KBM-7 (cell line): ENCODE measurements around the gene MYO5B.
"Not testable (repeated sequence)": the region's sequence is repeated elsewhere in the genome, so short reads cannot be mapped to it uniquely, and the experiment has no call there.

ENCODE experiments used
- DNase-seq: peaks from one replicate; pipeline ENCODE4 v3.0.0-alpha.2; 2015
- in situ Hi-C: fragments of 300-500 bp; cut with MboI; formaldehyde crosslinking; loops from 2 replicates; pipeline ENCODE4 v1.14.3; 2020; ENCODE audit warnings: low sequenced_read_pairs, low pct_unique_long_range_greater_than_20kb, mixed read lengths

MYO5B gene

GRCh38 chr18:50194631-50195532 lies at the start of gene MYO5B:
TSS of gene MYO5B (minus strand) at chr18:50195147. CDS start at chr18:50194793, 354 bp downstream.
- in situ Hi-C loops: no loop called here
- peak; percentile 22 for DNase-seq

DNA sequence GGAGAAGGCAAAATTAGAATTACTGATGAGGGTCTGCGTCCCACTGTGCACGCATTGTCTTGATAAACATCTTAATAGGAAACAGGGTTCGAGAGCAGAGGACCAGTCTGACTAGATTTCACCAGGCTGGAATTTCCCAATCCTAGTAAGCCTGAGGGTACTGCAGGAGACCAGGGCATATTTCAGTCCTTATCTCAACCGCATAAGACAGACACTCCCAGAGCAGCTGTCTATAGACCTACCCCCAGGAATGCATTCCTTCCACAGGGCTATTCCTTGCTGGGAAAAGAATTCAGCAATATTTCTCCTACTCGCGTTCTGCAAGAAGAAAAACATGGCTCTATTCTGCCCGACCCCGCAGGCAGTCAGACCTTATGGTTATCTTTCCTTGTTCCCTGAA lies 46.8 kb upstream of the MYO5B start:
- in situ Hi-C loops, DNase-seq: not testable (repeated sequence)

GRCh38 chr18:50240080-50240563 lies 45.2 kb upstream of the MYO5B start:
- in situ Hi-C loops: no loop called here
- DNase-seq: no peak

DNA sequence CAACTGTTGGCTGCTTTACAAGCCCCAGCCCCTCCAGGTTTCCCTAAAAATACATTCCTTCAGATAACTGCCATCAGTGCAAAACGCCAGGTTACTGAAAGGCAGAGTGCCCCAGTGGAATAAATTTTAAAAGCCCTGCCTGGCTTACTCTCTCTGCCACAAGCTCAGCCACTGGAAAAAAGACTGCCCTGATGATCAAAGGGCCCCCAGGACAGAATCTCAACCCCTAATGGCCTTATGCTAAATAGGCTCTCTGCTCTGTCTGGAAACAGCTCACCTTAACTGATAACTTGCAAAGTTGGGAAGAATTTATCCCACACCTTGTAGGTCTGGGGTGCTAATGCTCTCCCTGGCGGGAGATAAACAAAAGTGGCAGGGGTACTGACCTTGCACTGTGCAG lies 37.5 kb upstream of the MYO5B start:
- DNase-seq: no peak
- in situ Hi-C loops: no loop called here

DNA sequence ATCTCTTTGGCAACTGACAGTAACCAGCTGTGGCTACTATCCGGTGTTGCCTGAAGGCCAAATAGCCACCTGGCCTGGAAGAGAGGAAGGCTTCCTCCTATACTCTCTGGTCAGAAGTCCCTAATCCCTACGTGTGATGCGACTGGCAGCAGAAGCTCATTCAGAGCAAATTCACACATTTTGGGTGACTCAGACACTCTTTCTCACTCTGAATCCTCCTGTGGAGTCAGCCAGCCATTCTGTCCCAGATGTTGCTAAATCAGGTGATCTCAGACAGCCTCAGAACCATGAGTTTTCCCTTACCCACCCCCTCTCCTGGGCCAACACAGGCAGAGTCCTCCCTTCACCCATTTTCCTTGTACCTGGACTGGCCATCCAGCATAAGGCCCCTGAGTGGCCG lies 36.7 kb upstream of the MYO5B start:
- in situ Hi-C loops: no loop called here
- DNase-seq: no peak

GRCh38 chr18:50220249-50220648 lies 25.3 kb upstream of the MYO5B start:
- DNase-seq, in situ Hi-C loops: not testable (repeated sequence)

GRCh38 chr18:50218432-50219197 lies 23.7 kb upstream of the MYO5B start:
- DNase-seq: peak; percentile 26
- in situ Hi-C loops: no loop called here

DNA sequence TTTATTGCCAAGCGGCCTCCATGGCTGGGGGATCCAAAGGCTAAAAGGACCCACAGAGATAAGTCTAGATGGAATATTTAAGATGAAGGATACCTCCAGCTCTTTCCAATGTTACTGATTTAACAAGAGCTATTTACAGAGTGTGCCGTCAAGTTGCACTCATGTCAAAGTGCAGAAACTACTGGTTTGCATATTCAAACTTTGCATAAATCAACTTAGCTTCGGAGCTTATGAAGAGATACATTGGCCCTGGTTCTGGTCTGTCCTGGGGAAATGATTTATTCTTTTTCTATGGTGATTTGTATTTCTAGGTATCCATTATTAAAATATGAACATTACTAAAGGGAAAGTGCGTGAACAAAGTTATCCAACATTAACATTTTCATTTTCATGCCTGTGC lies 14.4 kb upstream of the MYO5B start:
- in situ Hi-C loops: no loop called here
- no peak for DNase-seq

- in situ Hi-C loops: no loop called here
- no peak for DNase-seq
Measured at GRCh38 chr18:50207722-50208121, 12.8 kb upstream of the MYO5B start.

- peak; percentile 58 for DNase-seq
- in situ Hi-C loops: no loop called here
Measured at GRCh38 chr18:50203801-50204604, 9.1 kb upstream of the MYO5B start.

- in situ Hi-C loops: no loop called here
- no peak for DNase-seq
Measured at GRCh38 chr18:50201476-50202018, 6.6 kb upstream of the MYO5B start.

DNA sequence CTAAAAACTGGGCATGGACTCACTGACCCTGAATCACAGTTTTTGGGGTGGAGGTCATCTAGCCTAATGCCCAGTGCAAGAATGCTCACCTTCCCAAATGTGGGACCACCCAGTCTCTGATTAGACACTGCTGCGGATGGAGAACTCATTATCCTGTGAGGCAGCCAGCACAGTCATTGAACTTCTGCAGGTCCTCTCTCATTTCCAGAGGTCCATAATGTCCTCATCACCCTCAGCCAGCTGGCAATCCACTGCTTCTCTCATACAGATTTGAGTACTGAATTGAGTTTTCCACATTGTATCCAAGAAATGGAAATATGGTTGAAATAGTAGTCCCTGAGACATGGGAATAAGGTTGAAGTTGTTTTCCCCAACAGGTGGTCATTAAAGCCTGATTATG lies 5.0 kb upstream of the MYO5B start:
- DNase-seq: no peak
- in situ Hi-C loops: no loop called here

- in situ Hi-C loops: no loop called here
- DNase-seq: no peak
Measured at GRCh38 chr18:50199346-50199855, 4.5 kb upstream of the MYO5B start.

GRCh38 chr18:50196261-50196660 lies 1.3 kb upstream of the MYO5B start:
- in situ Hi-C loops: no loop called here

GRCh38 chr18:50195689-50196088 lies 742 bp upstream of the MYO5B start:
- in situ Hi-C loops: no loop called here
- no peak for DNase-seq

More at GRCh38 chr18:50196261-50196660, 1.3 kb upstream of the MYO5B start:
- no peak for DNase-seq

DNA sequence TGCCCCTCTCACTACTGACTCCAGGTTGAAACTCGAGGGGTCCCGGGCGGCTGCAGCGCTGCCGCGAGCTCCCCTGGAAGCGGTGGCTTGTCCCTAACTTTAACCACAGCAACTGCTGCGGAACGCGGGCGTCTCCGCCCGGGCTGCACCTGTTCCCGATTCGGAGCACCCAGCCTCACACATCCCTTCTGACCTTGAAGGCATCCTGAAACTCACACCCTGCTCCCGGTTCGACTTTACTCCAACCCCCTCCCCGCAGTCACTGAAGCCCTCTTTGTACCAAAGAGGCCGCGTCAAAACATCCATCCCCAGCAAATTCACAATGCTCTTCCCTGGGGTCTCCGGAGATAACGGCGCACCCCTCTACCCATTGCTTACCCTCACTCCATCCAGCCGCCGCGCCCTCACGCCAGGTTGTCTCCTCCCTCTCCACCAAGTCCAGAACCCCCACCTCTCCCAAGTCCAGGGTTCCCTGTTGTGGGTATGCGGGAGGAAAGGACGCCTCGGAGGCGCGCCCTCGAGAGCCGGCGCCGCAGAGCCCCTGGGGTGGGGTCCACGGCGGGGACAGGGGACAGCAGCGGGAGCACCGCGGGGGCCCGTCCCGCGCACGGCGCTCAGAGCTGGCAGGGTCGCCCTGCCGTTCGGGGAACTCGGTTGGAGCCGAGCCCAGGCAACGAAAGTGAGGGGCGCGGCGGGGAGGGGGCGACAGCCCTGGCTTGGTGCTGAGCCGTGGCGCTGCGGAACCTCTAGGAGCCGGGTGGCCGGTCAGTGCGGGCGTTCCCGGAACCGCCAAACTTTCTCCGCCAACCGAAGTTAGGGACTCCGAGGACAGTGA lies 934 bp downstream of the MYO5B start:
- DNase-seq: no peak
- in situ Hi-C loops: no loop called here

DNA sequence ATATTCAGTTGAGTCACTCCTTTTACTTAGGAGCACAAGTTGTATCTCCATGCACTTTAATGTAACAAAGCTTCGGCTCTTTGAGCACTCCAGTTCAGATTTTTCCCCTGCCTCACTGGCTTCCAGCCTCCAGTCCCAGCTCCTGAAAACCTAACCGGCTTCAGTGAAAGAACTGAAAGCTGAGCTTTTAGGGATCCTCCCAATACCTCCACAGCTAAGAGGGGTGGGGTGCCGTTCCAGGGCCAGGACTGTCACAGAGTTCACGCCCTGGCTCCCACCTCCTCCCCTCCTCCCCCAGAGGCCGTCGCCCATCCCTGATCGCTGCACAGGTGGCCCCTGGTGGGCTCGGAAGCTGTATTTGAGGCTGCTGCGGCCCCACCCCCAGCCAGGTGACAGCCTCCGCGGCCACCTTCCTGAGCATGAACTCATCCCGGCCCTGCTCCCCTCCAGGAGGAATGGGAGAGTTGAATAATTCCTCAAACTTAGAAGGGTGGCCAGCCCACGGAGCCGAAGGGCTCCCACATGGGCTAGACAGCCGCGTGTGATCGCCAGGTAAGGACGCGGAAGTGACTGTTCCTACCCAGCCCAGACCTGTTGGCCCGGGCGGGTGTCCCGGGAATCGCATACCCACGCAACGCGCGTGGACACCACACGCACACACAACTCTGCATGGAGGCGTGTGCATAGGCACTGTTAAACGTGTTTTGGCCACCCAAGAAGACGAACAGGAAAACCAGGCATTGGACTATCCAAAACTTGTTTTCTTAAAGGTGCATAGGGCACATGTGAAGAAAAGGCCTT lies 1.8 kb downstream of the MYO5B start:
- no peak for DNase-seq
- in situ Hi-C loops: no loop called here
